ENCODE results near the gene RTP3.

- TF ChIP-seq CTCF (IDR thresholded peaks at IDR 0.05), result no peak
- TF ChIP-seq POLR2A (IDR thresholded peaks at IDR 0.05), result no peak
Measured at GRCh38 chr3:46524008-46524407, 26.2 kb downstream of the RTP3 start.

Measured in adrenal gland (tissue), 5 donors.